Rectal smooth muscle tissue (tissue), 1 donor: ENCODE results near the gene SMIM22.

Experiments used
- H3K27ac ChIP-seq: one replicate; pipeline ENCODE4 v1.7.0; 2013; ENCODE audit warnings: low read depth, low read length, inconsistent platforms
- H3K27me3 ChIP-seq: one replicate; pipeline ENCODE4 v1.7.0; 2013; ENCODE audit warnings: low read length; ENCODE audit not compliant: control insufficient read depth, insufficient read depth
- H3K36me3 ChIP-seq: one replicate; pipeline ENCODE4 v1.7.0; 2013; ENCODE audit warnings: low read length; ENCODE audit not compliant: control insufficient read depth, insufficient read depth
- H3K4me1 ChIP-seq: one replicate; pipeline ENCODE4 v1.7.0; 2013; ENCODE audit warnings: low read length; ENCODE audit not compliant: control insufficient read depth, insufficient read depth
- H3K4me3 ChIP-seq: one replicate; pipeline ENCODE4 v1.7.0; 2013; ENCODE audit warnings: low read length
- H3K9ac ChIP-seq: one replicate; pipeline ENCODE4 v1.7.0; 2013; ENCODE audit warnings: low read length

The SMIM22 gene

GRCh38 chr16:4820652-4821051 is 25.5 kb downstream of the SMIM22 start:
- H3K9ac ChIP-seq: no peak overlapping the region
- no peak overlapping the region for H3K4me3 ChIP-seq
- no peaks in the 10 kb centered on the region for H3K4me1 ChIP-seq
- no peaks in the 10 kb centered on the region for H3K27me3 ChIP-seq
- H3K27ac ChIP-seq: no peak overlapping the region
- peaks cover 44% of the 10 kb centered on the region for H3K36me3 ChIP-seq

DNA sequence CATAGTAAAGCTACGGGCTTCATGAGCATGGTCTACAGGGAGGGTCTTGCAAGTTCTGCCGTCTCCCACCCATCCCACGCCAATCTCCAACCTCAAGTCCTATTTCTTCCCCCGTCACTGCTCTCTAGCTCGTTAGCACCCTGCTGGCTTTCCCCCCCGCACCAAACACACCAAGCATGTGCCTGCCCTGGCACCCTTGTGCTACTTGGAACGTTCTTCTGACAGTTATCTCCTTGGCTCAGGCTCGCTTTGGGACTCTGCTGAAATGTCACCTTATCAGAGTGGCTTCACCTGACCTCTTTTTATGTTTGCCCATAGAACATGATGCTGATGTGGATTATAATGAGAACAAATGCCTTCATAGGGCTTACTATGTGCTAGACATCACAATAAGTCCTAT is 30.0 kb downstream of the SMIM22 start:
- Histone ChIP-seq H3K36me3 (peaks cover 48% of the 10 kb centered on the region), H3K27ac (no peak overlapping the region), H3K27me3 (no peaks in the 10 kb centered on the region), H3K9ac (no peak overlapping the region), H3K4me1 (no peaks in the 10 kb centered on the region), H3K4me3 (no peak overlapping the region)

GRCh38 chr16:4826526-4826925 is 31.4 kb downstream of the SMIM22 start:
- Histone ChIP-seq H3K36me3 (peaks cover 53% of the 10 kb centered on the region), H3K27ac (no peak overlapping the region), H3K4me3 (no peak overlapping the region), H3K27me3 (no peaks in the 10 kb centered on the region), H3K9ac (no peak overlapping the region), H3K4me1 (no peaks in the 10 kb centered on the region)

GRCh38 chr16:4826980-4827379 is 31.8 kb downstream of the SMIM22 start:
- H3K9ac ChIP-seq: no peak overlapping the region

DNA sequence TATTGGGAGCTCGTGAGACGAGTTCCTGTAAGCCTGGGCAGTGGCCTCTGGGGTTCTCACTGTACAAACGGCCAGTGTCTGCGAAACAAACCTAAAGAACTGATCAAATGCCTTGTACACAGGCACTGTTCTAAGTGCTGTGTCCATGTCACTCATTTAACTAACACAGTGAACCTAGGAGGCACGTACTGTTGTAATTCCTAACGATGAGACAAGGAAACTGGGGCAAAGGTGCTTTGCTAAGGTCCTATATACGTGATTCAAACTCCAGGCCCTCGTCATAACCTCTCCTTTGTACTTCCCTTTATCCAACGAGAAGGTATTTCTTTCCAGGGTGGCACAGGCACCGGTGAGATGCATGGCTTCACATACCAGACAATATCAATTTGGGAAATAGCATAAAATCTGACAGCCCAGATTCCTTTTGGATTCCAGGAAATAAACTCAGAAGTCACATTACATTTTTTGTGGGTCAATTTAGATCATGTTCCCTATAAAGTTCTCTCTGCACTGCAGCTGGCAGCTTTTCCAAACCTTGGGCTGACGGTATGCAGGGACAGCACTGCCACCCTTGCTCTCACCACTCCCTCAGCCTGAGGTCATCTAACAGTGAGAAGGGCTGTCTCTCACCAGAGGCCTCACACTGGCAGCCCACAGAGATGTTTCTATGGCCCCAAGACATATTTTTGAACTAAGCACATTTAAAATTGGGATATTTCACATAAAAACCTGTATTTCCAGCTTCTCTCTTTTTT is 33.6 kb downstream of the SMIM22 start:
- no peak overlapping the region for H3K4me3 ChIP-seq
- H3K27ac ChIP-seq: no peak overlapping the region
- no peak overlapping the region for H3K9ac ChIP-seq
- H3K36me3 ChIP-seq: peaks cover 51% of the 10 kb centered on the region
- no peaks in the 10 kb centered on the region for H3K27me3 ChIP-seq
- H3K4me1 ChIP-seq: no peaks in the 10 kb centered on the region

More at GRCh38 chr16:4826980-4827379, 31.8 kb downstream of the SMIM22 start:
- Histone ChIP-seq H3K27me3 (no peaks in the 10 kb centered on the region), H3K4me1 (no peaks in the 10 kb centered on the region), H3K4me3 (no peak overlapping the region), H3K27ac (no peak overlapping the region), H3K36me3 (peaks cover 53% of the 10 kb centered on the region)

GRCh38 chr16:4830408-4830807 is 35.2 kb downstream of the SMIM22 start:
- H3K27ac ChIP-seq: no peak overlapping the region

GRCh38 chr16:4831616-4832015 is 36.4 kb downstream of the SMIM22 start:
- Histone ChIP-seq H3K4me1 (no peaks in the 10 kb centered on the region), H3K27ac (no peak overlapping the region), H3K4me3 (no peak overlapping the region), H3K9ac (no peak overlapping the region), H3K27me3 (no peaks in the 10 kb centered on the region), H3K36me3 (peaks cover 52% of the 10 kb centered on the region)

More at GRCh38 chr16:4830408-4830807, 35.2 kb downstream of the SMIM22 start:
- no peaks in the 10 kb centered on the region for H3K4me1 ChIP-seq
- no peak overlapping the region for H3K4me3 ChIP-seq
- no peak overlapping the region for H3K9ac ChIP-seq
- peaks cover 48% of the 10 kb centered on the region for H3K36me3 ChIP-seq
- H3K27me3 ChIP-seq: no peaks in the 10 kb centered on the region

- peaks cover 46% of the 10 kb centered on the region for H3K36me3 ChIP-seq
- H3K27me3 ChIP-seq: no peaks in the 10 kb centered on the region
- H3K9ac ChIP-seq: no peak overlapping the region
- H3K4me1 ChIP-seq: no peaks in the 10 kb centered on the region
- no peak overlapping the region for H3K4me3 ChIP-seq
- no peak overlapping the region for H3K27ac ChIP-seq
Observed at GRCh38 chr16:4832698-4833343, 37.7 kb downstream of the SMIM22 start.

DNA sequence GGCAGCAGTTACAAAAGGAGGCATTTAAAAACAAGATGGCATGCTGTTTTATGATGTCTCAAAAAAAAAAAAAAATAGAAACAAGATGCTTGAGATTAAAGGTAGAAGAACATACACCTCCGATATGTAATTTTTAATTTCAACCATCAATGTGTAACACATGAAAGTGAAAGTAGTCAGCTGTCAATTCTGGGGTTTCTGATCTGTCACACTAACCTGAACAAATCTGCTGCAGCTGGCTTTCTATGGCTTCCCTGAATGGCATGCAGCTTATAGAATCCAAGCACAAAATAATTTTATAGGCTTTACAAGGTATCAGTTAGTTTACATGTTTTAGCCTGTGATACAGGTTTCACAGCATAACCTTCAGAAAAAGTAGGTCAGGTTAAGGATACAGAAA is 38.4 kb downstream of the SMIM22 start:
- H3K9ac ChIP-seq: no peak overlapping the region
- H3K4me1 ChIP-seq: no peaks in the 10 kb centered on the region
- H3K27me3 ChIP-seq: no peaks in the 10 kb centered on the region
- H3K4me3 ChIP-seq: no peak overlapping the region
- no peak overlapping the region for H3K27ac ChIP-seq
- peaks cover 47% of the 10 kb centered on the region for H3K36me3 ChIP-seq

DNA sequence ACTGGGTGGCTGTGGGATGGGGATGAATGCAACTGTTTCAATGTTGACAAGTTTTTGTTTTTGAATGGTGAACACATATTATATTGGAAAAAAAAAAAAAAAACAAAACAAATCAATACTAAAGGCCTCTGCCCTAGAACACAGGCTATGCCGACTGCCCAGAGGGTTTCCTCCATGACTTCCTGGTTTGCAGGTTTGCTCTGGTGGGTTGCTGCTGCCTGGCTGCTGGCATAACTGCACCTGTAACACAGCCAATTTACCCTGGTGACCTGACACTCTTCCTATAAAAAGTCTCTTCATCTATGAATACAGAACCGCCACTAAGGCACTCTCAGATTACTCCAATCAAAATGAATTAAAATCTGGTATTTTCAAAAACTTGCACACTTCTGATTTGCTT is 41.6 kb downstream of the SMIM22 start:
- Histone ChIP-seq H3K27ac (no peak overlapping the region), H3K27me3 (no peaks in the 10 kb centered on the region), H3K36me3 (peaks cover 37% of the 10 kb centered on the region), H3K4me1 (no peaks in the 10 kb centered on the region), H3K9ac (no peak overlapping the region), H3K4me3 (no peak overlapping the region)

DNA sequence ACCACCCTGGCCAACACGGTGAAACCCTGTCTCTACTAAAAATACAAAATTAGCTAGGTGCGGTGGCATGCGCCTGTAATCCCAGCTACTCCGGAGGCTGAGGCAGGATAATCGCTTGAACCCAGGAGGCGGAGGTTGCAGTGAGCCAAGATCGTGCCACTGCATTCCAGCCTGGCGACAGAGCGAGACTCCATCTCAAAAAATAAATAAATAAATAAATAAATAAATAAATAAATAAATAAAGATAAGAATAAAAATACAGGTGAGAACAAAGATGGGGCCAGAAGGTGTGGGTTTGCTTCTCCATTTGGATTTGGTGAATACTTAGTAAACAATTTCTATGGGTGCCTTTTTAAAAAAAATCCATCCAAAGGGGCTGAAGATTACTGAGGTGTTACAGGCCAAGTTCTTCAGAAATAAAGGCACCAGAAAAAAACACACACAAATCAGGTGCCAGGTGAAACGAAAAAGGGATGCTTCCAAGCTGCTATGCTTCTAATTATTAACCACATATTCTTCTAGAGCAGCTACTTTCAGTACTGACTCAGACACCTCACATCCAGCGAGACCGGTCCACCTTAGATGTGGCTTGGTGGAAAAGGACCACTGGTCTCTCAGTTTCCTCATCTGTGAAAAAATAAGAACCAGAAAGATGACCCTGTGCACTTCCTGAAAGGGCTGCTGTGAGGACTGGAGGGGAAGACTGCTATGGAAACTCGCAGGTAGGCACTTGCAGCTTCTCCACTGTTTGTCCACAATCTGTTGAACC is 42.7 kb downstream of the SMIM22 start:
- no peak overlapping the region for H3K9ac ChIP-seq
- no peak overlapping the region for H3K27ac ChIP-seq
- H3K4me3 ChIP-seq: no peak overlapping the region
- no peaks in the 10 kb centered on the region for H3K4me1 ChIP-seq
- no peaks in the 10 kb centered on the region for H3K27me3 ChIP-seq
- peaks cover 32% of the 10 kb centered on the region for H3K36me3 ChIP-seq

DNA sequence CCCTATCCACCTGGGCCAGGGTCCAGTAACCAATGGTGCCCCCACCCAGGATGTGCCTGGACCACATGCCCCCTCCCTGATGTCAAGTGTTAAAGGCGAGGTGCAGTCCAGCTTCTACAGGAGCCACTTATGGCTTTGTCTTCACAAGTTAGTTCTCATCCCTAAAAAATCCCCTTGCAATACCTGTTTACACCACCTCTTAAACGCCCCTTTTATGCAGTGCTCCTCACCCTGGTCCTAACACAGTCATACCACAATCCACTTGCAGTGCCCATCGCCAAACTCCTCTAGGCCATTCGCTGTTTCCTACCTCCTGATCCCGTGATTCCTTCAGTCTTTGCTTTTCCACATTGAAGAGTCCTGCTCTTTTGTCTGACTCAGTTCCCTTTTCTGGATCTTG is 44.8 kb downstream of the SMIM22 start:
- Histone ChIP-seq H3K4me3 (no peak overlapping the region), H3K4me1 (no peaks in the 10 kb centered on the region), H3K27me3 (no peaks in the 10 kb centered on the region), H3K9ac (no peak overlapping the region), H3K36me3 (peaks cover 40% of the 10 kb centered on the region), H3K27ac (no peak overlapping the region)
